Measurements from ENCODE around the gene UQCC2.

DNA sequence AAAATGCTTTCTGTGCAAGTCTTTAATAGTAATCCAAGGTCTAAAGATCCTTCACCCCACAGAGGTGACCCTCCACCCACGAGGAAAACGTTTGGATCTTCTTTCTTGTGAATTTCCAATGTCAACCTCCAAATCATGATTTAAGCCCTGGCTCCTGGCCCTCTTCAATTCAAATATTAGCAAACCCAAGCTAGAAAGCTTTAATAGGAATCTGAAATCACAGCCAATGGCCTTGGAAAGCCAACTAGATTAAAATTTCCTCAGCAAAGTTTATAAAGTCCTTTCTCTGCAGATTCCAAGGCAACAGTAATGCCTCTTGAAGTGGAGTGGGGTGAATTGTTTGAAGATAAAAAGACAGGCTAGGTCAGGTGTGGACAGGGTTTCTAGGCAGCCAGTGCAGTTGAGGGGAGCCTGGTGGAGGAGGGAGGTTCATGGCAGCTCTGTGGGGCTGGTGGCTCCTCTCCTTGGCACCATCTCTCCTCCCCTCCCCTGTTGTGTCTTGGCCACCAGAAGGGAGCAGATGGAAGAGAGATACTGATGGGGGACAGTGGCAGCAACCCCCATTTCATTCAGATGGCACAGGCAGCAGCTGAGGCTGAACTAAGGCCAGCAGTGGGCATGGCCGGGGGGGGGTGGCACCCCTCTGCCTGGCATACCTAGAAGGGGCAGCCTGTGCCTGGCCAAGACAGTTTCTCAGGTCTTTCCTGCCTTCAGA is 12.0 kb upstream of the UQCC2 start:
- no peak for TF ChIP-seq POLR2A (IDR thresholded peaks at IDR 0.05; ENCODE audit: low read length)
- no peak for TF ChIP-seq GATA1 (IDR thresholded peaks at IDR 0.05; ENCODE audit: low read depth, low read length)

Measured in erythroblast (primary cell).